GM23248 (cell line): ENCODE results near the gene CNOT2. TPM values are rescaled to one million over a fixed set of nuclear protein-coding genes. Genes with fewer than 3 reads are reported as not detected.
A peak's percentile ranks its signal among the peaks of the same experiment; 100 is the strongest.

Source experiments
- DNase-seq: peaks from one replicate; pipeline ENCODE4 v3.0.0-alpha.2; 2015
- H2AFZ ChIP-seq: fragments of 200-600 bp; sonication (generic); 2 replicates; pipeline ENCODE4 v1.6.1; 2016; ENCODE audit warnings: antibody characterized with exemption
- H3F3A ChIP-seq: fragments of 200-600 bp; sonication (generic); 2 replicates; pipeline ENCODE4 v1.6.1; 2016; ENCODE audit warnings: mild to moderate bottlenecking, antibody characterized with exemption, mixed run types; ENCODE audit not compliant: insufficient read depth
- H3K27ac ChIP-seq: fragments of 200-600 bp; sonication (generic); 2 replicates; pipeline ENCODE4 v1.5.1; 2016; ENCODE audit warnings: mild to moderate bottlenecking
- H3K27me3 ChIP-seq: fragments of 200-600 bp; sonication (generic); replicated peaks from 2 replicates; pipeline ENCODE4 v1.6.1; 2016; ENCODE audit warnings: mild to moderate bottlenecking; ENCODE audit not compliant: insufficient read depth
- H3K36me3 ChIP-seq: fragments of 200-600 bp; sonication (generic); 2 replicates; pipeline ENCODE4 v1.6.1; 2016; ENCODE audit warnings: low read depth, mild to moderate bottlenecking
- H3K4me1 ChIP-seq: fragments of 200-600 bp; sonication (generic); 2 replicates; pipeline ENCODE4 v1.6.1; 2016; ENCODE audit warnings: mild to moderate bottlenecking; ENCODE audit not compliant: insufficient read depth
- H3K4me2 ChIP-seq: fragments of 200-600 bp; sonication (generic); one replicate; pipeline ENCODE4 v1.6.1; 2016; ENCODE audit warnings: mild to moderate bottlenecking; ENCODE audit not compliant: unreplicated experiment
- H3K4me3 ChIP-seq: fragments of 200-600 bp; sonication (generic); 2 replicates; pipeline ENCODE4 v1.5.1; 2016; ENCODE audit warnings: mild to moderate bottlenecking
- H3K79me2 ChIP-seq: fragments of 200-600 bp; sonication (generic); 2 replicates; pipeline ENCODE4 v1.6.1; 2016; ENCODE audit warnings: mild to moderate bottlenecking; ENCODE audit not compliant: insufficient read depth
- H3K9ac ChIP-seq: fragments of 200-600 bp; sonication (generic); 2 replicates; pipeline ENCODE4 v1.6.1; 2016; ENCODE audit warnings: mild to moderate bottlenecking
- H3K9me2 ChIP-seq: fragments of 200-600 bp; sonication (generic); 2 replicates; pipeline ENCODE4 v1.6.1; 2016; ENCODE audit warnings: mixed run types, mild to moderate bottlenecking, moderate library complexity; ENCODE audit not compliant: insufficient read depth
- H3K9me3 ChIP-seq: fragments of 200-600 bp; sonication (generic); one replicate; pipeline ENCODE4 v1.6.1; 2017; ENCODE audit warnings: low read depth
- H4K20me1 ChIP-seq: fragments of 200-600 bp; sonication (generic); 2 replicates; pipeline ENCODE4 v1.6.0; 2016; ENCODE audit not compliant: insufficient read depth
- EZH2 ChIP-seq: fragments of 200-600 bp; sonication (generic); IDR thresholded peaks from 2 replicates; pipeline ENCODE4 v1.6.1; 2018; ENCODE audit warnings: antibody characterized with exemption, mild to moderate bottlenecking; ENCODE audit not compliant: insufficient read depth, poor library complexity, severe bottlenecking
- EZH2phosphoT487 ChIP-seq: fragments of 200-600 bp; sonication (generic); IDR thresholded peaks from 2 replicates; pipeline ENCODE4 v1.6.1; 2018; ENCODE audit warnings: antibody characterized with exemption, moderate library complexity, mild to moderate bottlenecking, low read depth; ENCODE audit not compliant: insufficient read depth
- WGBS, 2 experiments: methylation state at CpG; one replicate each; pipeline ENCODE4 v1.1.6; 2015 to 2017; ENCODE audit warnings: low lambda C conversion rate in 2 of 2, low coverage in 1 of 2; ENCODE audit errors: missing lambda C conversion rate in 2 of 2; 5-methylcytosine and 5-hydroxymethylcytosine counted together
- in situ Hi-C: fragments of 300-500 bp; cut with MboI; formaldehyde crosslinking; loops from 2 replicates; pipeline ENCODE4 v1.15.0; 2020
- polyA plus RNA-seq: library from polyadenylated mRNA; unstranded; fragments of >200 nt; fragmentation: Nextera tagmentation; extraction: Ambion mirVana; gene quantifications from 2 replicates; pipeline ENCODE4 v1.2.1, GENCODE V29; 2016
- total RNA-seq: library from RNA; depleted of rRNA; stranded (reverse); fragments of >200 nt; shearing (Covaris generic); gene quantifications from 2 replicates; pipeline ENCODE4 v1.2.3, GENCODE V29; 2014

CNOT2 gene
- total and polyA plus RNA-seq, 2 experiments from 2014 or later: 74.3 to 92.4 TPM

DNA sequence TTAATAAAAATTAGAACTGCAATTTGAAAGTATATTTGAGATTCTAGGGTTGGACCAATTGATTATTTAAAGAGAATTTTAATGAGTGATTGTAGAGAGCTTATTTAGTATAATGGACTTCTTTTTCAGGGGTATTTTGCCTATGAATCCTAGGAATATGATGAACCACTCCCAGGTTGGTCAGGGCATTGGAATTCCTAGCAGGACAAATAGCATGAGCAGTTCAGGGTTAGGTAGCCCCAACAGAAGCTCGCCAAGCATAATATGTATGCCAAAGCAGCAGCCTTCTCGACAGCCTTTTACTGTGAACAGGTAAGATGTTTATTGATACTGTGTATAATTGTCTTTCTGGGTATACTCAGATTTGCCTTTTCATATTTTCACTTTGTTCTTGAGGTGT is 86.9 kb downstream of the CNOT2 start:
- Histone ChIP-seq H3K27me3 (no peaks in the 10 kb centered on the region), H4K20me1 (no peaks in the 10 kb centered on the region), H3K27ac (no peak overlapping the region), H2AFZ (no peak overlapping the region), H3K9ac (no peak overlapping the region), H3K4me3 (no peak overlapping the region), H3K9me3 (no peaks in the 10 kb centered on the region), H3F3A (no peaks in the 10 kb centered on the region), H3K4me2 (no peak overlapping the region), H3K4me1 (no peaks in the 10 kb centered on the region), H3K36me3 (peaks cover 15% of the 10 kb centered on the region; the same call in 1 of the 2 replicates), H3K9me2 (no peaks in the 10 kb centered on the region), H3K79me2 (peaks cover 72% of the 10 kb centered on the region)
- TF ChIP-seq EZH2 (no peak), EZH2phosphoT487 (no peak)
- DNase-seq: no peak
- WGBS, 2 experiments: 98 to 100% methylated on average over 2 of the region's 2 CpGs
- in situ Hi-C loops: no loop called here

DNA sequence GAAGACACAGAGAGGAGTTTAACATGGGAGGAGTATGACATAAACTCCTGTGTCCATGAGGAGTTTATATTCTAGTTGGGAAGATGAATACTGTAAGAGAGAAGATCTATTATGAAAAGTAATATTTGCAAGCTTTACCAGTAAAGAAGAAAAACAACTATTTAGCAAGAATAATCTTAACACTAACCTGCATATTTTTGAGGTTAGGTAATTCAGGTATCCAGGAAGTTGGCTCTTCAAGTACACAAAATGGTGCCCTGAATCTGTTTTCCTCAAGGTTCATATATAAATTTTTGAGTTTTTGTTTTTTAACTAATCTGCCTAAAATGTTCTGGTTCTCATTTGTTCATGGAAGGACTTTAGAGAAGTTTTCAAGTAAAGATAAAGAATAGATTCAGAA is 89.0 kb downstream of the CNOT2 start:
- Histone ChIP-seq H3K27me3 (no peaks in the 10 kb centered on the region), H4K20me1 (no peaks in the 10 kb centered on the region), H3K9ac (no peak overlapping the region), H3K27ac (no peak overlapping the region), H3K79me2 (peaks cover 60% of the 10 kb centered on the region), H3K4me3 (no peak overlapping the region), H3K36me3 (peaks cover 30% of the 10 kb centered on the region), H3K9me2 (no peaks in the 10 kb centered on the region), H3K9me3 (no peaks in the 10 kb centered on the region), H3K4me2 (no peak overlapping the region), H3K4me1 (no peaks in the 10 kb centered on the region), H3F3A (no peaks in the 10 kb centered on the region; the same call in 1 of the 2 replicates), H2AFZ (no peak overlapping the region)
- in situ Hi-C loops: no loop called here
- TF ChIP-seq EZH2phosphoT487: no peak
- TF ChIP-seq EZH2: no peak
- DNase-seq: no peak

DNA sequence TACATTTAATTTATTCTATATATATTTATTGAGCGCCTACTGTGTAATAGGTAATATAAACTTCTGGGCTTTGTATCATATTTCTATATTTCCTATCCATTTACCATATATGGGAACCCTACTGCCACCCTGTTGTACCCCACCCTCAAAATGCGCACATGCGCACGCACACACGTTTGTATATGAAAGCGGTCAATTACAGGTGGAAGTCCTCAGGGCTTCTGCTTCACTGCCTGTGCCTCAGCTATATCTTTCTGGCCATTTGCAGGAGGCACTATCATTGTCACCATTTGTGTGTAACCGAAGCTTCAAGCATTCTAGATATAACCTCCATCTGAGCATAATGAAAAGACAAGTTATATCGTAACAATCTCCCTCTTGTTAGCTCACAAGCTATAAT is 91.5 kb downstream of the CNOT2 start:
- Histone ChIP-seq H2AFZ (no peak overlapping the region), H3K27ac (no peak overlapping the region), H3K27me3 (no peaks in the 10 kb centered on the region), H3K9me3 (no peaks in the 10 kb centered on the region), H3K4me1 (no peaks in the 10 kb centered on the region), H3K79me2 (peaks cover 36% of the 10 kb centered on the region), H3F3A (no peaks in the 10 kb centered on the region; the same call in 1 of the 2 replicates), H3K4me2 (no peak overlapping the region), H3K9ac (no peak overlapping the region), H4K20me1 (no peaks in the 10 kb centered on the region), H3K4me3 (no peak overlapping the region), H3K36me3 (peaks cover 48% of the 10 kb centered on the region), H3K9me2 (no peaks in the 10 kb centered on the region)
- in situ Hi-C loops: no loop called here
- WGBS, 2 experiments: 98 to 99% methylated on average over 8 of the region's 8 CpGs
- no peak for DNase-seq
- TF ChIP-seq EZH2 (no peak), EZH2phosphoT487 (no peak)

DNA sequence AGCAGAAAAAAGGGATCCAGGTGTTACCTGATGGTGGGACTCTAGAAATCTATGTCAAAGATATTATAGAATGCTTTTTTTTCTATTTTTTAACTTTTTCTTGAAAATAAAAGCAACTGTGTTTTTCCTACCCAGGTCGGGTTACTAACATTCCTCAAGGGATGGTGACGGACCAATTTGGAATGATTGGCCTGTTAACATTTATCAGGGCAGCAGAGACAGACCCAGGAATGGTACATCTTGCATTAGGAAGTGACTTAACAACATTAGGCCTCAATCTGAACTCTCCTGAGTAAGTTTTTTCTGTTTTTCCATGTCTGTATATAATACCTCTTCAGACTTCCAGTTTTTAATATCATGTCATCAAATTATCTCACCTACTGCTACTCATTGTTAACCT is 95.3 kb downstream of the CNOT2 start:
- H3K27ac ChIP-seq: no peak overlapping the region
- no peak overlapping the region for H3K4me3 ChIP-seq
- TF ChIP-seq EZH2phosphoT487 (no peak), EZH2 (no peak)
- DNase-seq: peak; percentile 4
- WGBS, 2 experiments: 77 to 79% methylated on average over 2 of the region's 2 CpGs
- H3F3A ChIP-seq: no peaks in the 10 kb centered on the region; the same call in 1 of the 2 replicates
- no peaks in the 10 kb centered on the region for H4K20me1 ChIP-seq
- H3K79me2 ChIP-seq: peaks cover 9% of the 10 kb centered on the region; the same call in 1 of the 2 replicates
- H3K36me3 ChIP-seq: peaks cover 77% of the 10 kb centered on the region
- in situ Hi-C loops: no loop called here
- no peaks in the 10 kb centered on the region for H3K9me3 ChIP-seq
- no peak overlapping the region for H3K4me2 ChIP-seq
- no peaks in the 10 kb centered on the region for H3K9me2 ChIP-seq
- H2AFZ ChIP-seq: no peak overlapping the region
- H3K27me3 ChIP-seq: no peaks in the 10 kb centered on the region
- H3K9ac ChIP-seq: no peak overlapping the region
- no peaks in the 10 kb centered on the region for H3K4me1 ChIP-seq

DNA sequence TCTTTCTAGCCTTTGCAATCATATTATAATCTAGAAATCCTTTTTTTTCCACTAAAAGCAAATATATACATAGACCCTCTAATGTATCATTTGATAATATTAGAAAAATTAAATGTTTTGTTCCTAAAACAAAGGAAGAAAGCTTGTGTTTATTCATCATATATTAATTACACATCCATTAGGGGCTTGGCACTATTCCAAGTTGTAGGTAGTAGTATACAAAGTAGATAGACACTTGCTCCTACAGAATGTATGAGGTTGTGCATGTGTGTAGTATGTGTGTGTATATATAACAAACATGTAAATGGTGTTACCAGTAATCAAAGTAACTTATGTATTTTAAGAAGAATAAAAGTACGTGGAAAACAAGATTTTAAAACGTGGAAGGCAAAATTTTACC is 107.8 kb downstream of the CNOT2 start:
- no peak overlapping the region for H2AFZ ChIP-seq

More for the DNA sequence above, 107.8 kb downstream of the CNOT2 start:
- peaks cover 44% of the 10 kb centered on the region for H3K36me3 ChIP-seq
- no peaks in the 10 kb centered on the region for H3K9me3 ChIP-seq
- in situ Hi-C loops: loop anchor here (25.0 kb wide), 1 partner anchor 361 kb away; no protein-coding TSS in a partner anchor
- H3K9ac ChIP-seq: no peak overlapping the region
- no peak overlapping the region for H3K4me3 ChIP-seq
- H3K79me2 ChIP-seq: no peaks in the 10 kb centered on the region
- no peak for TF ChIP-seq EZH2phosphoT487
- TF ChIP-seq EZH2: no peak
- DNase-seq: no peak
- no peak overlapping the region for H3K27ac ChIP-seq
- H3K4me2 ChIP-seq: no peak overlapping the region
- 0 out of 2 replicates have a peak, but pooled peaks cover 3% of the 10 kb centered on the region for H4K20me1 ChIP-seq
- no peaks in the 10 kb centered on the region for H3K4me1 ChIP-seq
- H3K27me3 ChIP-seq: no peaks in the 10 kb centered on the region
- 99 to 100% methylated on average over 2 of the region's 2 CpGs for WGBS, 2 experiments
- H3F3A ChIP-seq: no peaks in the 10 kb centered on the region
- no peaks in the 10 kb centered on the region for H3K9me2 ChIP-seq
